SU-DHL-6 (cell line): Measurements from ENCODE around the gene GSTO2.
A peak's percentile ranks its signal among the peaks of the same experiment; 100 is the strongest.

ENCODE experiments used
- H2AFZ ChIP-seq: fragments of 200-600 bp; sonication (generic); 2 replicates; pipeline ENCODE4 v1.6.1; 2014; ENCODE audit warnings: low read depth, mild to moderate bottlenecking, moderate library complexity, mixed read lengths, antibody characterized with exemption, low read length; ENCODE audit not compliant: severe bottlenecking
- H3F3A ChIP-seq: fragments of 200-600 bp; shearing (Covaris generic); 2 replicates; pipeline ENCODE4 v1.6.0; 2016; ENCODE audit warnings: antibody characterized with exemption, mild to moderate bottlenecking; ENCODE audit not compliant: insufficient read depth
- H3K27ac ChIP-seq: fragments of 200-600 bp; sonication (generic); 2 replicates; pipeline ENCODE4 v1.5.1; 2016; ENCODE audit warnings: low read depth, mild to moderate bottlenecking, low read length, moderate library complexity, mixed read lengths
- H3K27me3 ChIP-seq: fragments of 200-600 bp; sonication (generic), shearing (Covaris generic); 2 replicates; pipeline ENCODE4 v1.6.0; 2014; ENCODE audit warnings: mild to moderate bottlenecking, low read length
- H3K36me3 ChIP-seq: fragments of 200-600 bp; sonication (generic); 2 replicates; pipeline ENCODE4 v1.6.1; 2014; ENCODE audit warnings: mild to moderate bottlenecking, low read length, mixed read lengths
- H3K4me2 ChIP-seq: fragments of 300-600, 200-600 bp; shearing (Covaris generic), sonication (generic); 2 replicates; pipeline ENCODE4 v1.6.0; 2014; ENCODE audit warnings: low read length, low read depth, mild to moderate bottlenecking; ENCODE audit not compliant: poor library complexity, severe bottlenecking
- H3K4me3 ChIP-seq: fragments of 200-600 bp; sonication (generic); 2 replicates; pipeline ENCODE4 v1.5.1; 2014; ENCODE audit warnings: antibody characterized with exemption, low read length, mild to moderate bottlenecking, mixed read lengths; ENCODE audit not compliant: insufficient read depth, poor library complexity, severe bottlenecking
- H3K79me2 ChIP-seq: fragments of 200-600 bp; sonication (generic); 2 replicates; pipeline ENCODE4 v1.6.1; 2014; ENCODE audit warnings: mild to moderate bottlenecking, low read length, moderate library complexity; ENCODE audit not compliant: insufficient read depth
- H3K9ac ChIP-seq: fragments of 200-600 bp; sonication (generic); 2 replicates; pipeline ENCODE4 v1.7.0; 2014; ENCODE audit warnings: mild to moderate bottlenecking, low read length
- H3K9me2 ChIP-seq: fragments of 200-600 bp; sonication (generic); replicated peaks from 2 replicates; pipeline ENCODE4 v1.6.1; 2014; ENCODE audit warnings: low read length; ENCODE audit not compliant: insufficient read depth
- H3K9me3 ChIP-seq: fragments of 200-600 bp; sonication (generic); 2 replicates; pipeline ENCODE4 v1.6.1; 2014; ENCODE audit warnings: low read length, mixed read lengths; ENCODE audit not compliant: insufficient read depth
- H4K20me1 ChIP-seq: fragments of 200-600 bp; sonication (generic); 2 replicates; pipeline ENCODE4 v1.6.1; 2014; ENCODE audit warnings: low read depth, mild to moderate bottlenecking, antibody characterized with exemption, low read length, moderate library complexity, mixed read lengths
- EZH2phosphoT487 ChIP-seq: fragments of 200-600 bp; sonication (generic), shearing (Covaris generic); conservative IDR thresholded peaks from 2 replicates; pipeline ENCODE4 v1.6.1; 2018; ENCODE audit warnings: mild to moderate bottlenecking, antibody characterized with exemption, low read length, moderate library complexity, mixed read lengths
- TF ChIP-seq, protein P1 (sequence below): fragments of 200-600 bp; sonication (generic); IDR thresholded peaks from one replicate; pipeline ENCODE4 v1.5.1; 2017; ENCODE audit warnings: antibody characterized with exemption, mild to moderate bottlenecking, low read length, moderate library complexity; ENCODE audit not compliant: insufficient read depth, poor library complexity, severe bottlenecking

Gene GSTO2

DNA sequence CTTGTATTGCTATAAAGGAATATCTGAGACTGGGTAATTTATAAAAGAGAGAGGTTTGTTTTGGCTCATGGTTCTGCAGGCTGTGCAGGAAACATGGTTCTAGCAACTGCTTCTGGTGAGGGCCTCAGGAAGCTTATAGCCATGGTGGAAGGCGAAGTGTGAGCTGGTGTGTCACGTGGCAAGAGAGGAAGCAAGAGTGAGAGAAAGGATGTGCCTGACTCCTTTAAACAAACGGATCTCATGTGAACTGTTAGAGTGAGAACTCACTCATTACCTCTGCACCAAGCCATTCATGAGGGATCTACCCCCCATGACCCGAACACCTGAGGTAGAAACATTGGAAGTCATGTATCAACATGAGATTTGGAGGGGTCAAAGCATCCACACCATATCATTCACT lies 77.0 kb downstream of the GSTO2 start:
- Histone ChIP-seq H3K36me3 (no peaks in the 10 kb centered on the region), H3K4me3 (no peak overlapping the region), H3K9ac (no peak overlapping the region), H3K27me3 (no peaks in the 10 kb centered on the region), H3K9me3 (no peaks in the 10 kb centered on the region), H2AFZ (no peak overlapping the region), H3K4me2 (no peak overlapping the region), H3K79me2 (no peaks in the 10 kb centered on the region), H4K20me1 (no peaks in the 10 kb centered on the region), H3K27ac (no peak overlapping the region), H3F3A (no peaks in the 10 kb centered on the region), H3K9me2 (no peaks in the 10 kb centered on the region)
- TF ChIP-seq, protein P1, sequence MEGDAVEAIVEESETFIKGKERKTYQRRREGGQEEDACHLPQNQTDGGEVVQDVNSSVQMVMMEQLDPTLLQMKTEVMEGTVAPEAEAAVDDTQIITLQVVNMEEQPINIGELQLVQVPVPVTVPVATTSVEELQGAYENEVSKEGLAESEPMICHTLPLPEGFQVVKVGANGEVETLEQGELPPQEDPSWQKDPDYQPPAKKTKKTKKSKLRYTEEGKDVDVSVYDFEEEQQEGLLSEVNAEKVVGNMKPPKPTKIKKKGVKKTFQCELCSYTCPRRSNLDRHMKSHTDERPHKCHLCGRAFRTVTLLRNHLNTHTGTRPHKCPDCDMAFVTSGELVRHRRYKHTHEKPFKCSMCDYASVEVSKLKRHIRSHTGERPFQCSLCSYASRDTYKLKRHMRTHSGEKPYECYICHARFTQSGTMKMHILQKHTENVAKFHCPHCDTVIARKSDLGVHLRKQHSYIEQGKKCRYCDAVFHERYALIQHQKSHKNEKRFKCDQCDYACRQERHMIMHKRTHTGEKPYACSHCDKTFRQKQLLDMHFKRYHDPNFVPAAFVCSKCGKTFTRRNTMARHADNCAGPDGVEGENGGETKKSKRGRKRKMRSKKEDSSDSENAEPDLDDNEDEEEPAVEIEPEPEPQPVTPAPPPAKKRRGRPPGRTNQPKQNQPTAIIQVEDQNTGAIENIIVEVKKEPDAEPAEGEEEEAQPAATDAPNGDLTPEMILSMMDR, result no peak
- TF ChIP-seq EZH2phosphoT487, result no peak

DNA sequence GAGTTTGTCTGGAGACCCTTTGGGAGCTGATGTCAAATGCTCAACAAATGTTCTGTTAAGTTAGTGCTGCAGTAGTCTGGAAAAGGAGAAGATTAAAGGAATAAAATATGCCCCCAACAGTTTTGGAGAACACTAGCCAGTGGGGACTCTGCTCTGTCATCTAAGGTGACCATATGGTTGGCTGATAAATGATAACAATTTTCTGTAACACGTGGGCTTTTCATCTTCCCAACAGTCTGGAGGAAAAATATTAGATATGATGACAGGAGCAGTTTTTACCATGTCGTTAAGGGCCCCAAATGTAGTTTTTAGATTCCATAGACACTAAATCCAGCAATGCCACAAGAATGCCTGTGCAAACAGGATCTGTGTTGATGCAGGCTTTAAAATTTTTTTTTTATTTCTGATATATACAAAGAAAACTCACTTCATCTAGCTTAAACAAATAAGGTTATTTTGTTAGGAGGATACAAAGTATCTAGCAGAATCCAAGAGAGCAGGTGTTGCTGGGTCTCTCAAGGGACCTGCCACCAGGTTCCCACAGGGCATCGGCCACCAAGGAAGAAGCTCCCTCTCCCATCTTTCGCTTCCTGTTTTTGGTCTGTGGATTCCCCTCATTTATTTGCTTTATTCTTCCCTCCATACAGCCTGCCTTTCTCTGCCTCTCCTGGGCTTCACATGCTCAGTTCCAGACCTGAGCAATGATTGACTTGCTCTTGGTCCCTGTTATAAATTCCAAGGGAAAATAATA lies 78.5 kb downstream of the GSTO2 start:
- Histone ChIP-seq H3K9me3 (no peaks in the 10 kb centered on the region), H4K20me1 (no peaks in the 10 kb centered on the region), H3K4me3 (no peak overlapping the region), H3K36me3 (no peaks in the 10 kb centered on the region), H3K4me2 (no peak overlapping the region), H3K9me2 (no peaks in the 10 kb centered on the region), H3K9ac (no peak overlapping the region), H3K79me2 (no peaks in the 10 kb centered on the region), H2AFZ (no peak overlapping the region), H3F3A (no peaks in the 10 kb centered on the region), H3K27me3 (no peaks in the 10 kb centered on the region), H3K27ac (no peak overlapping the region)
- TF ChIP-seq, protein P1, result no peak
- no peak for TF ChIP-seq EZH2phosphoT487

DNA sequence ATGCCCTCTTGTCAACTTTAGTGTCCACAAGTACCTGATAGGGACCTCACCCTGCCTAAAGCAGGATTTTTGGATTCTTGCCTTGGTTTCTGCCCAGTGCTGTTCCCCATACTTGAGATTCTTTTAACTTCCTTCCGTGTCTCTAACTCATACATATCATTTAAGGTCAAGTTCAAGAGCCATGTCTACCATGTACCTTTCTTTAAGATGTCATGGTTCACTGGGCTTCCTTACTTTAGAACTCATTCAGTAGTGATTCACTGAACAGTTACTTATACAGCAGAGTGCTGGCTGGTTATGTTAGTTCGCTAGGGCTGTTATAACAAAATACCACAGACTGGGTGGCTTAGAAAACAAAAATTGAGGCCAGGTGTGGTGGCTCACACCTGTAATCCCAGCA lies 79.6 kb downstream of the GSTO2 start:
- no peaks in the 10 kb centered on the region for H3K79me2 ChIP-seq
- no peak overlapping the region for H3K4me3 ChIP-seq
- no peaks in the 10 kb centered on the region for H3K27me3 ChIP-seq
- no peak overlapping the region for H3K4me2 ChIP-seq
- H3K27ac ChIP-seq, result no peak overlapping the region
- H4K20me1 ChIP-seq, result no peaks in the 10 kb centered on the region
- H3F3A ChIP-seq, result no peaks in the 10 kb centered on the region
- H3K9ac ChIP-seq, result no peak overlapping the region
- no peaks in the 10 kb centered on the region for H3K36me3 ChIP-seq
- no peaks in the 10 kb centered on the region for H3K9me2 ChIP-seq
- no peak overlapping the region for H2AFZ ChIP-seq
- H3K9me3 ChIP-seq, result no peaks in the 10 kb centered on the region
- TF ChIP-seq EZH2phosphoT487, result no peak

DNA sequence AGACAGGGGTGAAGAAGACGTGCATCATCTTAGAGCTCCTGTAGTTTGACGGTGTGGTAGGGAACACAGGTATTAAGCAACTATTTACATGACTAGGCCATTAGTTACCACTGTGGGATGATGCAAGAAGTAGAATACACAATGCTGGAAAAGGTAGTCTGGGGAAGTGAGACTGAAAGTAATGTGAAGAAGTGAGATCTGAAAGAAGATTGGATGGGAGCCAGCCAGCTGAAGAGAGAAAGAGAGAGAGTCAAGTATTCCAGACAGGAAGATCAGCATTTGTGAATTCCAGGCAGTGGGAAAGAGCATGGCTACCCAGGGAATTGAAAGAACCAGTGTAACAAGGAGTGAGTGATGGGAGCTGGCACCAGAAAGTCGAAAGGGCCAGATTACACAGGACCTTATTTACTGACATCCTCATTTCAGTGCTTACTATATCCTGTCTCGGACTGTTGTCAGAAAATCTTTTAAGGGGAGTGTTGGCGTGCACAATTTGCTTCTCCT lies 80.7 kb downstream of the GSTO2 start:
- Histone ChIP-seq H3K36me3 (no peaks in the 10 kb centered on the region), H3K4me3 (no peak overlapping the region), H2AFZ (no peak overlapping the region), H3K9me3 (no peaks in the 10 kb centered on the region), H3F3A (no peaks in the 10 kb centered on the region), H3K79me2 (no peaks in the 10 kb centered on the region), H4K20me1 (no peaks in the 10 kb centered on the region), H3K27ac (no peak overlapping the region), H3K9me2 (no peaks in the 10 kb centered on the region), H3K27me3 (no peaks in the 10 kb centered on the region), H3K9ac (no peak overlapping the region), H3K4me2 (peak overlapping the region; percentile 23)
- TF ChIP-seq, protein P1, result no peak
- TF ChIP-seq EZH2phosphoT487, result no peak
